WI38 (cell line): ENCODE data around the gene CARD11.
"Not testable (repeated sequence)": the region's sequence is repeated elsewhere in the genome, so short reads cannot be mapped to it uniquely, and the experiment has no call there.

Experiments
- H3K4me3 ChIP-seq: 2 replicates; pipeline ENCODE4 v1.5.1; 2011; ENCODE audit warnings: low read depth, mild to moderate bottlenecking, control low read depth, low read length
- TF ChIP-seq, protein P1 (sequence below): IDR thresholded peaks from 2 replicates; pipeline ENCODE4 v1.5.1; 2012; ENCODE audit warnings: low read depth, mild to moderate bottlenecking, control low read depth, low read length

The CARD11 gene

GRCh38 chr7:3042861-3043489, 692 bp downstream of the CARD11 start:
- no peak overlapping the region for H3K4me3 ChIP-seq
- TF ChIP-seq, protein P1, sequence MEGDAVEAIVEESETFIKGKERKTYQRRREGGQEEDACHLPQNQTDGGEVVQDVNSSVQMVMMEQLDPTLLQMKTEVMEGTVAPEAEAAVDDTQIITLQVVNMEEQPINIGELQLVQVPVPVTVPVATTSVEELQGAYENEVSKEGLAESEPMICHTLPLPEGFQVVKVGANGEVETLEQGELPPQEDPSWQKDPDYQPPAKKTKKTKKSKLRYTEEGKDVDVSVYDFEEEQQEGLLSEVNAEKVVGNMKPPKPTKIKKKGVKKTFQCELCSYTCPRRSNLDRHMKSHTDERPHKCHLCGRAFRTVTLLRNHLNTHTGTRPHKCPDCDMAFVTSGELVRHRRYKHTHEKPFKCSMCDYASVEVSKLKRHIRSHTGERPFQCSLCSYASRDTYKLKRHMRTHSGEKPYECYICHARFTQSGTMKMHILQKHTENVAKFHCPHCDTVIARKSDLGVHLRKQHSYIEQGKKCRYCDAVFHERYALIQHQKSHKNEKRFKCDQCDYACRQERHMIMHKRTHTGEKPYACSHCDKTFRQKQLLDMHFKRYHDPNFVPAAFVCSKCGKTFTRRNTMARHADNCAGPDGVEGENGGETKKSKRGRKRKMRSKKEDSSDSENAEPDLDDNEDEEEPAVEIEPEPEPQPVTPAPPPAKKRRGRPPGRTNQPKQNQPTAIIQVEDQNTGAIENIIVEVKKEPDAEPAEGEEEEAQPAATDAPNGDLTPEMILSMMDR, result no peak

DNA sequence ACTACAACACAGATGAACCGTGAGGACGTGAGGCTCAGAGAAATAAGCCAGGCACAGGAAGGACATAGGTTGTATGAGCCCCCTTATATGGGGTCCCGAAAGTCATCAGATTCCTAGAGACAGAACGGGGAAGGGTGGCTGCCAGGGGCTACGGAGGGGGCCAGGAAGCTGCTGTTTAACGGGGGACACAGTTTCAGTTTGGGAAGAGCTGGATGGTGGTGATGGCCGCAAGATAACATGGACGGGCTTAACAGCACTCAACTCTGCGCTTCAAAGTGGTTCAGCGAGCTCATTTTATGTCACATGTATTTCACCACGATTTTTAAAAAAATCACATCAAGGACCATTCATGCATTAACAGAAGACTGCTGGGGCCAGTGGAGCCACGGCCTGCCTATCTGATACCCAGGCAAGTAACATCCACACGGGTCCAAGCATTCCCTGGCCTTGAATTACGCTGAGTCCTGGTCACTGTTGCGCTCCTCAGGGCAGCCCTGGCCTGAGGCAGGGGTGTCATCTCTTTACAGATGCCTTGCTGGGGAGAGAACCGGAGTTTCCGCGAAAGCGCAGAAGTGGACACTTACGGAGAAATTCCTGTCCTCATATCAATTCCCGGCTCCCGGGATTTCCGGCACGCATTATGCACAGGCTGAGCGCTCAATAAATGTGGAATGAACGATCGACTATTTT, 1.5 kb downstream of the CARD11 start:
- TF ChIP-seq, protein P1, result no peak
- H3K4me3 ChIP-seq, result no peak overlapping the region

GRCh38 chr7:3039787-3040186, 3.9 kb downstream of the CARD11 start:
- H3K4me3 ChIP-seq, result no peak overlapping the region
- TF ChIP-seq, protein P1, result no peak

GRCh38 chr7:3038011-3038410, 5.7 kb downstream of the CARD11 start:
- not testable (repeated sequence) for H3K4me3 ChIP-seq

- TF ChIP-seq, protein P1, result no peak
- no peak overlapping the region for H3K4me3 ChIP-seq
These were observed 6.4 kb downstream of the CARD11 start for GRCh38 chr7:3037259-3037658.

DNA sequence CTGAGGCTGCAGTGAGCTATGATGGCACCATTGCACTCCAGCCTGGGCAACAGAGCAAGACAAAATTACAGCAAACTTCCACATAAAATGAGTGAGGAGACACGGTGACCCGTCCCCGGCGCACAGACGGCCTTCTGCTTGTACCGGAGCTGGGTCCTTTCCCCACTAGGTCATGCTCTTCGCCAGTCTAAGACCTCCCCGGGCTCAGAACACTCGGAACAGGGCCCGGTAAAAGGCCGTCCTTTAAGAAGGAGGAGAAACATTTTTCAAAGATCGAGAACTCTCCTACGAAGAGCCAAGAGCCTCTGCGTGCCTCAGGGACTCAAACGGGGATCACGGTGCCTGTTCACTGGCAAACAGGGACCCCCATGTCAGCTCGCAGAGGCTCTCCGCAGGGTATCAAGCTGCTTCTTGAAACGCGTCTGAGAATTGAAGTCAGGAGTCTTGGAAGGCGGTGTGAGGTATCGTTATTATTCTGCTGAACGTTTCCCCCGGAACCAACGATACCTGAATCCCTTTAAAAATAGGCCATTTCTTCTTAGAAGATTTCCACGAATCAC, 9.0 kb downstream of the CARD11 start:
- TF ChIP-seq, protein P1, result no peak

GRCh38 chr7:3033581-3033980, 10.1 kb downstream of the CARD11 start:
- TF ChIP-seq, protein P1, result no peak
- H3K4me3 ChIP-seq, result no peak overlapping the region

More for the DNA sequence above, 9.0 kb downstream of the CARD11 start:
- H3K4me3 ChIP-seq, result no peak overlapping the region
